HG03565 (cell line): ENCODE results near the gene SLC30A10.
"Not testable (repeated sequence)": the region's sequence is repeated elsewhere in the genome, so short reads cannot be mapped to it uniquely, and the experiment has no call there.

ENCODE experiments used
- ATAC-seq: cut with Tn5 transposase; IDR thresholded peaks from one replicate; pipeline ENCODE4 v1.9.1; 2021; ENCODE audit warnings: mild to moderate bottlenecking, moderate library complexity; ENCODE audit not compliant: unreplicated experiment

SLC30A10 gene

GRCh38 chr1:219897914-219898313 is 30.4 kb downstream of the SLC30A10 start:
- ATAC-seq = no peak

DNA sequence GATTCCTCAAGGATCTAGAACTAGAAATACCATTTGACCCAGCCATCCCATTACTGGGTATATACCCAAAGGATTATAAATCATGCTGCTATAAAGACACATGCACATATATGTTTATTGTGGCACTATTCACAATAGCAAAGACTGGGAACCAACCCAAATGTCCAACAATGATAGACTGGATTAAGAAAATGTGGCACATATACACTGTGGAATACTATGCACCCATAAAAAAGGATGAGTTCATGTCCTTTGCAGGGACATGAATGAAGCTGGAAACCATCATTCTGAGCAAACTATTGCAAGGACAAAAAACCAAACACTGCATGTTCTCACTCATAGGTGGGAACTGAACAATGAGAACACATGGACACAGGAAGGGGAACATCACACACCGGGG is 36.1 kb downstream of the SLC30A10 start:
- ATAC-seq = not testable (repeated sequence)

GRCh38 chr1:219891846-219892245 is 36.5 kb downstream of the SLC30A10 start:
- not testable (repeated sequence) for ATAC-seq

GRCh38 chr1:219888667-219889066 is 39.7 kb downstream of the SLC30A10 start:
- ATAC-seq = not testable (repeated sequence)

DNA sequence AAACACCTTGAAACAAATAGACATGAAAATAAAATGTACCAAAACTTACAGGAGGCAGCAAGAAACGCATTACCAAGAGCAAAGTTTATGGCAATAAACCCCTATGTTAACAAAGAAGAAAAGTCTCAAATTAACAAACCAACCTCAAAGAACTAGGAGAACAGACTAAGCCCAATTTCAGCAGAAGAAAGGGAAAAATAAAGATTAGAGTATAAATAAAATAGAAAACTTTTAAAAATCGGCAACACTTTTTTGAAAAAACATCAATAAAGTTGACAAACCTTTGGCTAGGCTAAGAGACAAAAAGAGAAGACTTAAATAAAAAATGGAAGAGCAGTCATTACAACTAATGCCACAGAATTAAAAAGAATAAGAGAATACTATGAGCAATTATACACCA is 42.7 kb downstream of the SLC30A10 start:
- ATAC-seq = no peak

DNA sequence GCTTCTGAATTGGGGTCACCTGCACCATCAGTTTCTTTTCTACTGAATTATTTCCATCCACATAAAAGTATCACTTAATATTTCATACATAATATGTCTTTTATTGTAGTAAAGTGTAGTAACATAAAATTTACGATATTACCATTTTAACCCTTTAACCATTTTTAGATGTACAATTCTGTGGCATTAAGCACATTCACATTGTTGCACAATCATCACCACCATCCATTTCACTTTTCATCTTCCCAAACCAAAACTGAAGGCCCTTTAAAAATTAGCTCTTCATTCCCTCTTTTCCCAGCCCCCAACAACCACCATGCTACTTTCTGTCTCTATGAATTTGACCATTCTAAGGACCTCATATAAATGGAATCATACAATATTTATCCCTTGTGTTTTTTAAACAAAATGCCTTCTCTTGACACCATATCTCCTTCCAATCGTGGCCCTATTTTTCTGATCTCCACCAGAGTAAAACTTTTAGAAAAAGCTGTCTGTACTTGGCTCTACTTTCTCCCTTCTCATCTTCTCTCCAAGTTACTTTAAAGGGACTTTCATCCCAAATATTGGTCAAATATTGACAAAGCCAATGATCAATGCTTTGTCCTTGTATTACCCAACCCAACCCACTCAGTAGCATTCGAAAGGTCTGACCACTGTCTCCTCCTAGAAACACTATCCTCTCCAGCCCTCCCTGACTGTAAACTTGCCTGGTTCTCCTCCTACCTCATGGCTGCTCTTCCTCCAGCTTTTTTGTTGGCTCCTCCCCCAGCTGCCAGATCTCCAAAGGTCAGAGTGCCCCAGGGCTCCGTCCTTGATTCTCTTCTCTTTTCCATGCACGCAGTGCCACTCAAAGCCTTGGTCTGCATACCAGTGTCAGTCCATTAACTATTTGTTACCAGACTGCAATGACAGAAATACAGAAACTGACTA is 44.7 kb downstream of the SLC30A10 start:
- no peak for ATAC-seq

DNA sequence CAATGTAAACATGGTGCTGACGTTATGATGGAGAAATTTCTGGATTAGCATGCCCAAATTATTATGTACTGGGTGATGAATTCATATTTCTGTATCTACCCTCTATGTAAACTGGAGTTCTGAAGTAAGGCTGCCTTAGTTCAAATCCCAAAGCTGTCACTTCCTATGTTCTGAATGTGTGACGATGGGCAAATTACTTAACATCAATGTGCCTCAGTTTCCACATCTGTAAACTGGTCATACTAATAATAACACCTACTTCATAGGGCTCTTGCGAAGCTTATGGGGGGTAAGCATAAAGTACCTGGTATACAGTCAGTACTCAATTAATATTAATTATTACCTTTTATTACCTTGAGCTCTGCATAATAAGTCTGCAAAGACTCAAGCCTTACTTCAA is 45.6 kb downstream of the SLC30A10 start:
- no peak for ATAC-seq

DNA sequence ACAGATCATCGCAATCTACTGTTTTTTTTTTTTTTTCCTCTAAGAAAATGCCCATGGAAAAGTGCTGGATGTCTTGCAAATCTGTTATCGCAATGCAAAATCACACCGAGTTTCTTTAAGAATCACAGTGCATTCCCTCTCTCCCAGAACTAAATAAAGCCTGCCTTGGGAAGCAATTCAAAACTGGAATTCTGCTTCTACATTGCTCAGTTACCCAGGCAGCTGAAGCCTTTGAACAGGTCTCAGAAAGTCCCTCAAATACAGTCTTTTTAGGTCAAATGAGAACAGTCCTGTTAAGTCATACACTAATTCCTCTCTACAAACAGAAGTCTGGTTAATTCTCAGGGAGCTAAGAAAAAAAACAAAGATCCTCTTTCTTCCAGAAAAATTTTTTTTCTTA is 46.3 kb downstream of the SLC30A10 start:
- ATAC-seq = no peak

DNA sequence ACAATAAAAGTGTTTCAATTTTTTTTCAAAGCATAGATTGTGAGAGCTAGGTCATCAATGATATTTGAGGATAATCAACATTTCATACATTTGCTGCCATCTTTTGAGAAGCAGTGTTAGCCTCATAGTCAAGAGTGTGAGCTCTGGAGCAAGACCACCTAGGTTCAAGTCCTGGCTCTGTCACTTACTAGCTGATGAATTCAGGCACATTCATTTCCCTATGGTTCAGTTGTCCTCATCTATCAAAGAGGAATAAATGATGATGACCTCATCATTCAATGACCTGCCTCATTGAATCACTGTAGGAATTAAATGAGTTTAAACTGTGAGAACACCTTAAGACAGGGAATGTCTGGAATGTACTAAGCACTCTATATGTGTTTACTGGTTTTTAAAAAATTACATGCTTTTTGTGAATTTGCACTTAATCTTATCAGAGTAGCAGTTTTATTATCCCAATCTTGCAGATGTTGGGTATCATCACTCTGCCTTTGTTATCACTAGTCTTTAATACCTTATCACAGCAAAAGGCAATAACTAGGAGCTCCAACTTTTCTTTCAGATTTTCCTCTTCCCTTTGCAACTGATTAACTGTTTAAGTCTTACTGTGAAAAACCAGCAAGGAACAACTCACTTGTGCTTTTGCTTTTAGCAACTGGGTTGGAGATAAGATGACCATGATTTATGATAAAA is 47.4 kb downstream of the SLC30A10 start:
- no peak for ATAC-seq

DNA sequence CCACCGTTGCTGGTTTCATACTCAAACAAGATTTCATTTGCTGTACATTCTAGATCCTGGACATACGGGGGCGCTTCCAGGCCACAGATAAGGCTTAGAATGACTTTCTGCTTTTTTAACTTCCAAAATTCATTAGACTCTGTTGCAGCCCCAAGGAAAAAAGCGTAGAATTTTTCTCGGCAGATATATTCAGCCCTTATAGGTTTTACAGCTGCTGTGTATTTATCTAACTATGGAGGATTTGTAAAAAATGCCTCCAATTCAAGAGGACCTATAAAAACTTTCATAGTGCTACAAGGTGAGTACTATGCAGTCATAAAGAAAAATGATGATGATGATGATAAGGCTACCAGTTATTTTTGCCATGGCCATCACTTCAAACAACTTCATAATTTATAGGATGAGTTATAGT is 51.6 kb downstream of the SLC30A10 start:
- ATAC-seq = no peak

DNA sequence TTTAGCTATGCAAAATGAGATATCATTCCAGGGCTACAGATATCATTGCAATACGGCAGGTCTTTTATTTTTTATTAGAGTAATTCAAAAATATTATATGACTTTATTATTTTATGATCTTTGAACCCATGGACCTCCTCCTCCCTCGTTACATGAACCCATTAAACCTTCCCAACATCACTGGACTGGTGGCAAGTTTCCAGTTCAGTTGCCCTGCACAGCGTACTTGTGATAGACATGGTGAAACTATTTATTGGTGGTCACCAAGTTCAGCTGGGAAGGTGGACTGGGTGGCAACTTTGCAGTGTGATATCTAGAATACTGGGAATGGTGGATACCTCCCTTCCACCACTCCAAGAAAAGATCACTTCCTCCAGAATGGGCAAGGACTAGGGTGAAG is 52.5 kb downstream of the SLC30A10 start:
- ATAC-seq = no peak

DNA sequence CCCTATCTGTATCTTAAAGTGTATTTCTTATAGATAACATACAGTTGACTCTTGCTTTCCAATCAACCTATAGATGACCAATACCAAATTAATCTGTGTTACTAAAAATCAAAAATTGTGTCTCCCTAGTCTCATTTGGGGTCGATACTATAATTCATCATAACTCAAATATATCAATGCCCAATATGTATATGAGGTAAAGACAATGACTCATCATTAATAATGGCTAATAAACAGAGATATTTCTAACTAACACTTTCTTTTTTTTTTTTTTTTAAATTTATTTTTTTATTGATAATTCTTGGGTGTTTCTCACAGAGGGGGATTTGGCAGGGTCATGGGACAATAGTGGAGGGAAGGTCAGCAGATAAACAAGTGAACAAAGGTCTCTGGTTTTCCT is 55.8 kb downstream of the SLC30A10 start:
- not testable (repeated sequence) for ATAC-seq

GRCh38 chr1:219871427-219872057 is 56.8 kb downstream of the SLC30A10 start:
- ATAC-seq = no peak

DNA sequence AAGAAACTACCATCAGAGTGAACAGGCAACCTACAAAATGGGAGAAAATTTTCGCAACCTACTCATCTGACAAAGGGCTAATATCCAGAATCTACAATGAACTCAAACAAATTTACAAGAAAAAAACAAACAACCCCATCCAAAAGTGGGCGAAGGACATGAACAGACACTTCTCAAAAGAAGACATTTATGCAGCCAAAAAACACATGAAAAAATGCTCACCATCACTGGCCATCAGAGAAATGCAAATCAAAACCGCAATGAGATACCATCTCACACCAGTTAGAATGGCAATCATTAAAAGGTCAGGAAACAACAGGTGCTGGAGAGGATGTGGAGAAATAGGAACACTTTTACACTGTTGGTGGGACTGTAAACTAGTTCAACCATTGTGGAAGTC is 59.7 kb downstream of the SLC30A10 start:
- ATAC-seq = not testable (repeated sequence)
